Stomach (tissue), 4 donors: Measurements from ENCODE around the gene DCHS2.

Experiments
- EP300 ChIP-seq: sonication (generic); formaldehyde crosslinking; IDR thresholded peaks from one replicate; pipeline ENCODE4 v1.6.1; 2017; ENCODE audit warnings: antibody characterized with exemption
- POLR2AphosphoS5 ChIP-seq, 3 donors: sonication (generic); formaldehyde crosslinking; IDR thresholded peaks; one replicate each; pipeline ENCODE4 v1.6.1; 2016; ENCODE audit warnings: antibody characterized with exemption in 3 of 3
- TF ChIP-seq, protein P1 (sequence below), 7 experiments: fragments of 450-650 bp in 4 of 7; fragments of 200-600 bp in 3 of 7; sonication (generic) in 3 of 7; IDR thresholded peaks; one replicate each; pipeline ENCODE4 v1.5.1; 2016 to 2019; ENCODE audit warnings: antibody characterized with exemption in 7 of 7, control low read depth in 2 of 7, mild to moderate bottlenecking in 1 of 7

DNA sequence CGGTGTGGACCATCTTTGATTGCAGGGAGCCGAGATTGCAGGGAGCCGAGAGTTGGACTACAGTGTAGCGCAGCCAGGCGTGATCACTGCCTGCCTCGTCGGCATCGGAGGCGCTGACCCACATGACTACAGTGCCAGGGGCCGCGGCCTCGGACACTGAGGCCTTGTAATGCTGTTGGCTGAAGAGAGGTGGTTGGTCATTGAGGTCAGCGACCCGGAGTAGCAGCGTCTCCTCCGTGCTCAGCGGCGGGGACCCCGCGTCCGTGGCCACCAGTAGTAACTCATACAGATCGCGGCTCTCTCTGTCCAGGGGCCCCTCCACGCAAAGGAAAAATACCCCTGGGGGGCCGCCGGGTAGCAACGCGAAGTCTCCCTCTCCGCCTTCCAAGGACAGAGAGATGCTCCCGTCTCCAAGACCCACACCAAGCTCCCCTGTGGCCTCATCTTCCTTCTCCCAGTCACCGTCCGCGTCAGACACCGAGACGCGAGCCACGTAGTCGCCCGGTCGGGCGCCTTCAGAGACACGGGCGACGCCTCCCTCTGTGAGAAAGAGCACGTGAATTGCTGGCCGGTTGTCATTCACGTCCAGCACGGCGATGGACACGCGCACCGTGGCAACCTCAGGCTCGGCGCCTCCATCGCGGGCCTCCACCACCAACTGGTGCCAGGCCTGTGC, 1.9 kb downstream of the DCHS2 start:
- TF ChIP-seq, protein P1, sequence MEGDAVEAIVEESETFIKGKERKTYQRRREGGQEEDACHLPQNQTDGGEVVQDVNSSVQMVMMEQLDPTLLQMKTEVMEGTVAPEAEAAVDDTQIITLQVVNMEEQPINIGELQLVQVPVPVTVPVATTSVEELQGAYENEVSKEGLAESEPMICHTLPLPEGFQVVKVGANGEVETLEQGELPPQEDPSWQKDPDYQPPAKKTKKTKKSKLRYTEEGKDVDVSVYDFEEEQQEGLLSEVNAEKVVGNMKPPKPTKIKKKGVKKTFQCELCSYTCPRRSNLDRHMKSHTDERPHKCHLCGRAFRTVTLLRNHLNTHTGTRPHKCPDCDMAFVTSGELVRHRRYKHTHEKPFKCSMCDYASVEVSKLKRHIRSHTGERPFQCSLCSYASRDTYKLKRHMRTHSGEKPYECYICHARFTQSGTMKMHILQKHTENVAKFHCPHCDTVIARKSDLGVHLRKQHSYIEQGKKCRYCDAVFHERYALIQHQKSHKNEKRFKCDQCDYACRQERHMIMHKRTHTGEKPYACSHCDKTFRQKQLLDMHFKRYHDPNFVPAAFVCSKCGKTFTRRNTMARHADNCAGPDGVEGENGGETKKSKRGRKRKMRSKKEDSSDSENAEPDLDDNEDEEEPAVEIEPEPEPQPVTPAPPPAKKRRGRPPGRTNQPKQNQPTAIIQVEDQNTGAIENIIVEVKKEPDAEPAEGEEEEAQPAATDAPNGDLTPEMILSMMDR (IDR thresholded peaks at IDR 0.05): no peak
- TF ChIP-seq EP300 (no peak), POLR2AphosphoS5 (IDR thresholded peaks at IDR 0.05) (no peak)
